A549 (cell line): ENCODE measurements around the gene PRSS23. TPM values are rescaled to one million over a fixed set of nuclear protein-coding genes. Genes with fewer than 3 reads are reported as not detected.
"Not testable (repeated sequence)": the region's sequence is repeated elsewhere in the genome, so short reads cannot be mapped to it uniquely, and the experiment has no call there.

Experiments used
- ATAC-seq, 2 experiments: fragments of 200-7000 bp in 1 of 2; fragments of >200 bp in 1 of 2; cut with Nextera tagmentation in 1 of 2; cut with Tn5 transposase in 1 of 2; 3 replicates each; pipeline versions ENCODE4 v1.8.0 to v1.9.1; 2018 to 2020; ENCODE audit warnings: mild to moderate bottlenecking in 1 of 2, moderate library complexity in 1 of 2
- CTCF ChIA-PET: fragments of 300-600 bp; sonication (Branson Sonifier 250); formaldehyde crosslinking; extraction: SDS; loops from one replicate; lab custom pipeline; 2021; ENCODE audit warnings: antibody characterized with exemption, inconsistent platforms; lab: Yijun Ruan, JAX
- POLR2A ChIA-PET: fragments of 350-600 bp; formaldehyde crosslinking; extraction: SDS; loops from one replicate; lab custom pipeline; 2021; ENCODE audit warnings: antibody characterized with exemption, inconsistent platforms; lab: Yijun Ruan, JAX
- DNase-seq, 2 experiments: peaks; one replicate each; pipeline versions ENCODE4 v3.0.0 to v3.0.0-alpha.2; 2011 to 2016; ENCODE audit warnings: low read depth in 1 of 2, low spot score in 1 of 2
- FAIRE-seq: peaks from 2 replicates; lab custom pipeline; 2011; peaks lifted over from hg19 to GRCh38; lab: Jason Lieb, UNC
- H3K27ac ChIP-seq, 2 experiments: fragments of >200 bp; sonication (Bioruptor Twin); formaldehyde crosslinking; 3 replicates each; pipeline ENCODE4 v1.5.1; 2016 to 2017
- H3K4me1 ChIP-seq: fragments of >200 bp; sonication (Bioruptor Twin); formaldehyde crosslinking; 3 replicates; pipeline ENCODE4 v1.6.1; 2016
- H3K4me2 ChIP-seq: fragments of >200 bp; sonication (Bioruptor Twin); formaldehyde crosslinking; 3 replicates; pipeline ENCODE4 v1.6.1; 2016
- H3K4me3 ChIP-seq: fragments of >200 bp; sonication (Bioruptor Twin); formaldehyde crosslinking; 3 replicates; pipeline ENCODE4 v1.5.1; 2016
- H3K9me3 ChIP-seq: fragments of >200 bp; sonication (Bioruptor Twin); formaldehyde crosslinking; 3 replicates; pipeline ENCODE4 v1.6.1; 2016
- CTCF ChIP-seq: fragments of >200 bp; sonication (Bioruptor Twin); formaldehyde crosslinking; IDR thresholded peaks from 3 replicates; pipeline ENCODE4 v1.5.1; 2016
- EHMT2 ChIP-seq: fragments of 200-600 bp; sonication (generic); IDR thresholded peaks from 2 replicates; pipeline ENCODE4 v1.6.1; 2016; ENCODE audit warnings: antibody characterized with exemption, low read depth, mild to moderate bottlenecking, moderate library complexity
- FOSB ChIP-seq: fragments of 250-450 bp; sonication (Bioruptor Pico); IDR thresholded peaks from 2 replicates; pipeline ENCODE4 v1.5.0; 2020; ENCODE audit warnings: mild to moderate bottlenecking, moderate library complexity
- HDAC2 ChIP-seq: fragments of 200-600 bp; sonication (generic); IDR thresholded peaks from 2 replicates; pipeline ENCODE4 v1.6.1; 2016
- HOXB13 ChIP-seq: fragments of 250-450 bp; sonication (Bioruptor Pico); IDR thresholded peaks from 2 replicates; pipeline ENCODE4 v1.5.0; 2020; ENCODE audit warnings: low read depth, mild to moderate bottlenecking, moderate library complexity
- MAFK ChIP-seq: fragments of 450-650 bp; IDR thresholded peaks from 2 replicates; pipeline ENCODE4 v1.6.1; 2014; ENCODE audit not compliant: partially characterized antibody
- MAX ChIP-seq: IDR thresholded peaks from 2 replicates; pipeline ENCODE4 v1.6.1; 2012
- RAD21 ChIP-seq, 2 experiments: fragments of >200 bp in 1 of 2; sonication (Bioruptor Twin) in 1 of 2; formaldehyde crosslinking in 1 of 2; IDR thresholded peaks in 1 of 2; conservative IDR thresholded peaks in 1 of 2; 2 replicates in 1 of 2; 3 replicates in 1 of 2; pipeline ENCODE4 v1.6.1; 2012 to 2018; ENCODE audit warnings: inconsistent platforms in 1 of 2
- SMC3 ChIP-seq: fragments of >200 bp; sonication (Bioruptor Twin); formaldehyde crosslinking; IDR thresholded peaks from 3 replicates; pipeline ENCODE4 v1.6.1; 2018; ENCODE audit warnings: inconsistent platforms
- WGBS: methylation state at CpG from one replicate; pipeline ENCODE4 v1.1.6; 2017; ENCODE audit errors: missing lambda C conversion rate; 5-methylcytosine and 5-hydroxymethylcytosine counted together
- polyA plus RNA-seq, 4 experiments: library from polyadenylated mRNA; depleted of rRNA in 3 of 4; stranded (reverse); fragments of >200 nt; fragmentation: RNase III in 1 of 4; extraction: RNeasy Plus Mini Kit Qiagen cat#74134 plus additional on column Dnase treatment in 1 of 4; gene quantifications; 2 replicates in 3 of 4; 3 replicates in 1 of 4; pipeline ENCODE4 v1.2.3, GENCODE V29; 2011 to 2017

The PRSS23 gene
- polyA plus RNA-seq, 2 of the 4 experiments (the other 2 are of a cell fraction), result 217 to 240 TPM

GRCh38 chr11:86818462-86819192 is 18.3 kb downstream of the PRSS23 start:
- 11% methylated on average over 9 of the region's 9 CpGs for WGBS
- no peaks in the 10 kb centered on the region for H3K9me3 ChIP-seq
- ATAC-seq (peak; percentile 40 to 51; a peak in 3 of 6 replicates), DNase-seq (peak; percentile 60 to 82), FAIRE-seq (no peak)
- POLR2A ChIA-PET, result no interaction called here
- H3K27ac ChIP-seq, result peak overlapping the region; percentile 42 to 86
- TF ChIP-seq MAX (peak; percentile 38; the same call in 1 of the 2 replicates), SMC3 (peak; percentile 96), HOXB13 (CRISPR knock-in tag) (0 out of 2 replicates have a peak, but pooled peaks have one; percentile 42), RAD21 (conservative IDR thresholded peaks at IDR 0.05 in 1 of 2, IDR thresholded peaks at IDR 0.05 in 1 of 2) (peak; percentile 96 to 98), FOSB (CRISPR knock-in tag) (no peak), CTCF (peak; percentile 91), HDAC2 (no peak), EHMT2 (no peak)
- H3K4me3 ChIP-seq, result no peak overlapping the region
- CTCF ChIA-PET, result interaction anchor here (0.6 to 3.3 kb wide), 5 partner anchors 150 to 458 kb away, joined by 3 to 19 read pairs (median 3); no protein-coding TSS in a partner anchor
- H3K4me1 ChIP-seq, result peaks cover 54% of the 10 kb centered on the region
- H3K4me2 ChIP-seq, result peak overlapping the region; percentile 41

- POLR2A ChIA-PET, DNase-seq, H3K4me3 ChIP-seq, H3K4me2 ChIP-seq, H3K9me3 ChIP-seq, CTCF ChIA-PET, FAIRE-seq, ATAC-seq, H3K27ac ChIP-seq, H3K4me1 ChIP-seq: not testable (repeated sequence)
- 97% methylated on average over 3 of the region's 3 CpGs for WGBS
These were observed 23.8 kb downstream of the PRSS23 start for GRCh38 chr11:86824139-86824538.

GRCh38 chr11:86834376-86834775 is 34.0 kb downstream of the PRSS23 start:
- H3K27ac ChIP-seq, CTCF ChIA-PET, H3K9me3 ChIP-seq, H3K4me3 ChIP-seq, POLR2A ChIA-PET, FAIRE-seq, DNase-seq, H3K4me2 ChIP-seq, H3K4me1 ChIP-seq, ATAC-seq: not testable (repeated sequence)
- 89% methylated on average over 6 of the region's 6 CpGs for WGBS

GRCh38 chr11:86844762-86845508 is 44.6 kb downstream of the PRSS23 start:
- FAIRE-seq, H3K4me3 ChIP-seq, POLR2A ChIA-PET, H3K9me3 ChIP-seq, DNase-seq, ATAC-seq, H3K4me1 ChIP-seq, H3K4me2 ChIP-seq, H3K27ac ChIP-seq: not testable (repeated sequence)
- CTCF ChIA-PET, result interaction anchor here (1.3 kb wide), 1 partner anchor 25 kb away, joined by 3 read pairs; no protein-coding TSS in a partner anchor
- WGBS, result 67% methylated on average over 4 of the region's 4 CpGs

GRCh38 chr11:86848132-86848531 is 47.8 kb downstream of the PRSS23 start:
- 33% methylated on average over 1 of the region's 1 CpG for WGBS
- no peak for TF ChIP-seq MAFK
- POLR2A ChIA-PET, result no interaction called here
- Histone ChIP-seq H3K4me3 (no peak overlapping the region), H3K27ac (no peak overlapping the region), H3K9me3 (no peaks in the 10 kb centered on the region), H3K4me2 (no peak overlapping the region), H3K4me1 (no peaks in the 10 kb centered on the region)
- no peak for DNase-seq
- ATAC-seq, result no peak
- CTCF ChIA-PET, result interaction anchor here (3.8 kb wide), 1 partner anchor 22 kb away, joined by 22 read pairs; no protein-coding TSS in a partner anchor
- FAIRE-seq, result no peak
